ENCODE results near the gene VCPKMT. TPM values are rescaled to one million over a fixed set of nuclear protein-coding genes. Genes with fewer than 3 reads are reported as not detected.

The VCPKMT gene
- total RNA-seq, 3 donors from 2014 or later (not counting 1 experiment from before 2014, with no cell fraction given): 19.4 to 23.9 (median 21.8) TPM

GRCh38 chr14:50063876-50064420 lies 52.4 kb downstream of the VCPKMT start:
- H3K4me3 ChIP-seq (ENCODE audit: low read length): no peak overlapping the region
- no peak for ATAC-seq
- H3K27ac ChIP-seq (ENCODE audit: low read length): peak overlapping the region; percentile 92
- no peak overlapping the region for H3K4me3 Mint-ChIP-seq
- H3K36me3 Mint-ChIP-seq: no peaks in the 10 kb centered on the region
- H3K4me1 Mint-ChIP-seq: peaks cover 65 to 68% of the 10 kb centered on the region in 2 donors
- peaks cover 0 to 2% of the 10 kb centered on the region in 2 donors for H3K9me3 Mint-ChIP-seq
- H3K27me3 ChIP-seq (ENCODE audit: control insufficient read depth, insufficient read depth, low read length): no peaks in the 10 kb centered on the region
- peaks cover 62% of the 10 kb centered on the region for H3K4me1 ChIP-seq (ENCODE audit: control insufficient read depth, insufficient read depth, low read length)
- no peaks in the 10 kb centered on the region for H3K36me3 ChIP-seq (ENCODE audit: control insufficient read depth, insufficient read depth, low read length)
- H3K9me3 ChIP-seq (ENCODE audit: control insufficient read depth, insufficient read depth, low read length): no peaks in the 10 kb centered on the region
- WGBS (ENCODE audit: insufficient coverage): 96% methylated on average over 8 of the region's 9 CpGs
- DNase-seq: no peak
- H3K27me3 Mint-ChIP-seq (ENCODE audit: low read depth in 2 of 2): no peaks in the 10 kb centered on the region
- peak overlapping the region; percentile 93 to 95 for H3K27ac Mint-ChIP-seq
- intact Hi-C loops (cut with micrococcal nuclease): no loop called here
- no peak for TF ChIP-seq CTCF (IDR thresholded peaks at IDR 0.05)

- H3K36me3 Mint-ChIP-seq: no peaks in the 10 kb centered on the region
- peak overlapping the region; percentile 93 to 95 for H3K27ac Mint-ChIP-seq
- intact Hi-C loops (cut with micrococcal nuclease): loop anchor here (1.0 kb wide), 4 partner anchors 21 to 194 kb away; partner anchors contain the start of gene ARF6
- H3K9me3 ChIP-seq (ENCODE audit: control insufficient read depth, insufficient read depth, low read length): no peaks in the 10 kb centered on the region
- 17% methylated on average over 7 of the region's 7 CpGs for WGBS (ENCODE audit: insufficient coverage)
- H3K4me1 ChIP-seq (ENCODE audit: control insufficient read depth, insufficient read depth, low read length): peaks cover 66% of the 10 kb centered on the region
- peaks cover 71 to 73% of the 10 kb centered on the region in 2 donors for H3K4me1 Mint-ChIP-seq
- no peak for TF ChIP-seq CTCF (IDR thresholded peaks at IDR 0.05)
- no peaks in the 10 kb centered on the region for H3K27me3 Mint-ChIP-seq (ENCODE audit: low read depth in 2 of 2)
- no peaks in the 10 kb centered on the region for H3K27me3 ChIP-seq (ENCODE audit: control insufficient read depth, insufficient read depth, low read length)
- H3K36me3 ChIP-seq (ENCODE audit: control insufficient read depth, insufficient read depth, low read length): no peaks in the 10 kb centered on the region
- H3K4me3 Mint-ChIP-seq: peak overlapping the region; percentile 91
- peak overlapping the region; percentile 92 for H3K27ac ChIP-seq (ENCODE audit: low read length)
- peaks cover 0 to 2% of the 10 kb centered on the region in 2 donors for H3K9me3 Mint-ChIP-seq
- ATAC-seq: peak; percentile 71 to 74 (median 73)
- DNase-seq: peak; percentile 67 to 94
- H3K4me3 ChIP-seq (ENCODE audit: low read length): peak overlapping the region; percentile 19
Measured at GRCh38 chr14:50062438-50063085, 53.8 kb downstream of the VCPKMT start.

- no peaks in the 10 kb centered on the region for H3K36me3 ChIP-seq (ENCODE audit: control insufficient read depth, insufficient read depth, low read length)
- DNase-seq: peak; percentile 75 to 85
- Mint-ChIP-seq H3K9me3 (peaks cover 0 to 2% of the 10 kb centered on the region in 2 donors), H3K36me3 (no peaks in the 10 kb centered on the region), H3K27me3 (ENCODE audit: low read depth in 2 of 2) (no peaks in the 10 kb centered on the region), H3K27ac (peak overlapping the region; percentile 93 to 95), H3K4me1 (peaks cover 76 to 78% of the 10 kb centered on the region in 2 donors), H3K4me3 (peak overlapping the region; percentile 91)
- peak overlapping the region; percentile 19 for H3K4me3 ChIP-seq (ENCODE audit: low read length)
- ATAC-seq: peak; percentile 56 to 84 (median 78)
- no peak for TF ChIP-seq CTCF (IDR thresholded peaks at IDR 0.05)
- peaks cover 73% of the 10 kb centered on the region for H3K4me1 ChIP-seq (ENCODE audit: control insufficient read depth, insufficient read depth, low read length)
- intact Hi-C loops (cut with micrococcal nuclease): loop anchor here (1.0 kb wide), 6 partner anchors 17 to 194 kb away; partner anchors contain the start of gene ARF6
- H3K27ac ChIP-seq (ENCODE audit: low read length): peak overlapping the region; percentile 92
- 10% methylated on average over 11 of the region's 11 CpGs for WGBS (ENCODE audit: insufficient coverage)
- H3K9me3 ChIP-seq (ENCODE audit: control insufficient read depth, insufficient read depth, low read length): no peaks in the 10 kb centered on the region
- no peaks in the 10 kb centered on the region for H3K27me3 ChIP-seq (ENCODE audit: control insufficient read depth, insufficient read depth, low read length)
Measured at GRCh38 chr14:50061664-50062437, 54.5 kb downstream of the VCPKMT start.
